OCI-LY7 (cell line): ENCODE data around the gene MAPK11. TPM values are rescaled to one million over a fixed set of nuclear protein-coding genes. Genes with fewer than 3 reads are reported as not detected.

Experiments
- BruUV-seq: library from RNA; stranded (reverse); fragments of 400-500 nt; replicated peaks from 2 replicates; lab custom pipeline; 2021; lab: Mats Ljungman, UMichigan
- CTCF ChIA-PET: fragments of 300-600 bp; sonication (Branson Sonifier 250); formaldehyde crosslinking; loops from one replicate; lab custom pipeline; 2022; ENCODE audit warnings: antibody characterized with exemption; ENCODE audit not compliant: unreplicated experiment; lab: Charles Lee
- POLR2A ChIA-PET: fragments of 300-600 bp; sonication (Branson Sonifier 250); formaldehyde crosslinking; loops from one replicate; lab custom pipeline; 2022; ENCODE audit warnings: antibody characterized with exemption; lab: Charles Lee
- DNase-seq: peaks from one replicate; pipeline ENCODE4 v3.0.0-alpha.2; 2015; ENCODE audit warnings: low spot score
- H2AFZ ChIP-seq: fragments of 200-600 bp; sonication (generic), shearing (Covaris generic); 2 replicates; pipeline ENCODE4 v1.6.1; 2014; ENCODE audit warnings: mild to moderate bottlenecking, antibody characterized with exemption, low read length, moderate library complexity
- H3K27ac ChIP-seq: fragments of 200-600 bp; sonication (generic); 2 replicates; pipeline ENCODE4 v1.5.1; 2014; ENCODE audit warnings: mixed run types, low read depth, mild to moderate bottlenecking, moderate library complexity, low read length, inconsistent platforms; ENCODE audit not compliant: poor library complexity, severe bottlenecking
- H3K36me3 ChIP-seq: fragments of 200-600 bp; sonication (generic); 2 replicates; pipeline ENCODE4 v1.6.1; 2014; ENCODE audit warnings: mild to moderate bottlenecking, antibody characterized with exemption, low read length, moderate library complexity, mixed read lengths; ENCODE audit not compliant: insufficient read depth
- H3K4me1 ChIP-seq: fragments of 200-600 bp; sonication (generic); 2 replicates; pipeline ENCODE4 v1.5.1; 2014; ENCODE audit warnings: mild to moderate bottlenecking, low read length; ENCODE audit not compliant: insufficient read depth, poor library complexity, severe bottlenecking
- H3K4me2 ChIP-seq: fragments of 200-600 bp; sonication (generic); 2 replicates; pipeline ENCODE4 v1.6.1; 2014; ENCODE audit warnings: mild to moderate bottlenecking, low read length
- H3K4me3 ChIP-seq: fragments of 200-600 bp; sonication (generic); 2 replicates; pipeline ENCODE4 v1.5.1; 2014; ENCODE audit warnings: mild to moderate bottlenecking, low read depth, low read length; ENCODE audit not compliant: poor library complexity, severe bottlenecking
- H3K79me2 ChIP-seq: fragments of 200-600 bp; sonication (generic); 2 replicates; pipeline ENCODE4 v1.6.1; 2016; ENCODE audit warnings: low read depth, mild to moderate bottlenecking, low read length, moderate library complexity, mixed read lengths; ENCODE audit not compliant: insufficient read depth
- H3K9me2 ChIP-seq: fragments of 200-600 bp; sonication (generic); 2 replicates; pipeline ENCODE4 v1.6.1; 2016; ENCODE audit warnings: mild to moderate bottlenecking, low read length, mixed read lengths; ENCODE audit not compliant: insufficient read depth
- H3K9me3 ChIP-seq: fragments of 200-600 bp; sonication (generic); 2 replicates; pipeline ENCODE4 v1.6.1; 2014; ENCODE audit warnings: mild to moderate bottlenecking, mixed run types, low read length, mixed read lengths
- H4K20me1 ChIP-seq: fragments of 200-600 bp; sonication (generic); 2 replicates; pipeline ENCODE4 v1.6.1; 2014; ENCODE audit warnings: mild to moderate bottlenecking, antibody characterized with exemption, low read length, moderate library complexity, mixed read lengths; ENCODE audit not compliant: insufficient read depth
- EZH2phosphoT487 ChIP-seq: fragments of 200-600 bp; sonication (generic); IDR thresholded peaks from 2 replicates; pipeline ENCODE4 v1.6.1; 2018; ENCODE audit warnings: low read depth, borderline replicate concordance, mild to moderate bottlenecking, mixed run types, antibody characterized with exemption, low read length, moderate library complexity, mixed read lengths
- intact Hi-C: fragments of 100-400 bp; cut with micrococcal nuclease; formaldehyde crosslinking; loops from one replicate; pipeline ENCODE4 v1.10.0; 2022; ENCODE audit not compliant: unreplicated experiment
- total RNA-seq, 2 experiments: library from RNA; depleted of rRNA in 1 of 2; stranded (reverse); fragments of >200 nt in 1 of 2; shearing (Covaris generic) in 1 of 2; gene quantifications; 2 replicates each; pipeline ENCODE4 v1.2.3, GENCODE V29; 2014 to 2022
- TF ChIP-seq, protein P1 (sequence below): fragments of 200-600 bp; sonication (generic); conservative IDR thresholded peaks from 2 replicates; pipeline ENCODE4 v1.5.1; 2014; ENCODE audit warnings: mild to moderate bottlenecking, antibody characterized with exemption, low read length, moderate library complexity, mixed read lengths

MAPK11 gene
- total RNA-seq, 2 experiments from 2014 or later: 12.0 to 19.7 TPM

DNA sequence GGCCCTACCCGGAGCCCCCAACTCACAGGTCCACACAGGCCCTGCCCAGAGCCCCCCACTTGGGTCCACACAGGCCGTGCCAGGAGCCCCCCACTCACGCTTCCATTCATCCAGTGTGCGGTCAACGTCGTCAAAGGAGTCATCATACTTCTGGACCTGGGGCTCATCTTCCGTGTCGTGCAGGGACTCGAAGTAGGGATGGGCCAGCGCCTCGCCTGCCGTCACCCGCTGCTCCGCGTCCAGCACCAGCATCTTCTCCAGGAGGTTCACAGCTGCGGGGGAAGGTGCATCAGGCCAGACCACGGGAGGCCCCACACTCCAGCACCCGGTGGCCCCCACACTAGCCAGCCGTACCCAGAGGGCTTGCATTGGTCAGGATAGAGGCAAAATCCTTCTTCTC is 15.1 kb downstream of the MAPK11 start:
- TF ChIP-seq, protein P1, sequence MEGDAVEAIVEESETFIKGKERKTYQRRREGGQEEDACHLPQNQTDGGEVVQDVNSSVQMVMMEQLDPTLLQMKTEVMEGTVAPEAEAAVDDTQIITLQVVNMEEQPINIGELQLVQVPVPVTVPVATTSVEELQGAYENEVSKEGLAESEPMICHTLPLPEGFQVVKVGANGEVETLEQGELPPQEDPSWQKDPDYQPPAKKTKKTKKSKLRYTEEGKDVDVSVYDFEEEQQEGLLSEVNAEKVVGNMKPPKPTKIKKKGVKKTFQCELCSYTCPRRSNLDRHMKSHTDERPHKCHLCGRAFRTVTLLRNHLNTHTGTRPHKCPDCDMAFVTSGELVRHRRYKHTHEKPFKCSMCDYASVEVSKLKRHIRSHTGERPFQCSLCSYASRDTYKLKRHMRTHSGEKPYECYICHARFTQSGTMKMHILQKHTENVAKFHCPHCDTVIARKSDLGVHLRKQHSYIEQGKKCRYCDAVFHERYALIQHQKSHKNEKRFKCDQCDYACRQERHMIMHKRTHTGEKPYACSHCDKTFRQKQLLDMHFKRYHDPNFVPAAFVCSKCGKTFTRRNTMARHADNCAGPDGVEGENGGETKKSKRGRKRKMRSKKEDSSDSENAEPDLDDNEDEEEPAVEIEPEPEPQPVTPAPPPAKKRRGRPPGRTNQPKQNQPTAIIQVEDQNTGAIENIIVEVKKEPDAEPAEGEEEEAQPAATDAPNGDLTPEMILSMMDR: no peak
- TF ChIP-seq EZH2phosphoT487: no peak
- Histone ChIP-seq H3K36me3 (peaks cover 37% of the 10 kb centered on the region), H3K9me3 (no peaks in the 10 kb centered on the region), H3K4me1 (peaks cover 15% of the 10 kb centered on the region), H3K4me2 (no peak overlapping the region), H3K79me2 (peaks cover 6% of the 10 kb centered on the region), H2AFZ (no peak overlapping the region), H3K27ac (no peak overlapping the region), H4K20me1 (no peaks in the 10 kb centered on the region), H3K4me3 (no peak overlapping the region), H3K9me2 (no peaks in the 10 kb centered on the region)
- CTCF ChIA-PET: interaction anchor here (0.5 kb wide), 1 partner anchor 271 kb away, joined by 3 read pairs; no protein-coding TSS in a partner anchor
- TSS peak; percentile 40 for BruUV-seq
- no peak for DNase-seq
- intact Hi-C loops: no loop called here
- POLR2A ChIA-PET: no interaction called here

DNA sequence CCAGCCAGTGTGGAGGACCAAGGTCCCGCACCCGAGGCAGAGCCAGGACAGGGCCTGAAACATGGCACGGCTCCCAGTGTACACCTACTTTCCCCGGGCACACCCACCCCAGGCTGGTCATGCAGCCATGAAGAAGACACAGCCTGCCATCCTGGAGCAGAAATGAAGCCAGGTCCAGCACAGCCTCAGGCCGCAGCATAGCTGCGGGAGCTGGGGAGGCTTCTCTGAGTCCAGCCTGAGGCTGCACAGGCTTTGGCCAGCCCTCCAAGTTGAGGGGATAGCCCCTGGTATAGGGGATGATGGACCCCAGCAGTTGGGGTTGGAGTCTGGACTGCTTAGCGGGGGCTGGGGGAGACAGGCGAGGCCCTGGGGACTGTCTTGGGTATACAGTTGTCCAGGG is 16.2 kb downstream of the MAPK11 start:
- Histone ChIP-seq H3K4me1 (peaks cover 22% of the 10 kb centered on the region), H2AFZ (no peak overlapping the region), H3K9me2 (no peaks in the 10 kb centered on the region), H3K4me3 (no peak overlapping the region), H3K27ac (no peak overlapping the region), H3K4me2 (no peak overlapping the region), H3K79me2 (no peaks in the 10 kb centered on the region), H4K20me1 (no peaks in the 10 kb centered on the region), H3K36me3 (peaks cover 37% of the 10 kb centered on the region), H3K9me3 (no peaks in the 10 kb centered on the region)
- DNase-seq: no peak
- no TSS peak for BruUV-seq
- ChIA-PET CTCF (no interaction called here), POLR2A (no interaction called here)
- intact Hi-C loops: loop anchor here (5.0 kb wide), 3 partner anchors 88 to 368 kb away; partner anchors contain the start of genes CHKB and PPP6R2
- TF ChIP-seq, protein P1: no peak
- no peak for TF ChIP-seq EZH2phosphoT487
